Smooth muscle cell (in vitro differentiated cells): ENCODE results near the gene CDH4. TPM values are rescaled to one million over a fixed set of nuclear protein-coding genes. Genes with fewer than 3 reads are reported as not detected.

Experiments
- DNase-seq: peaks from one replicate; lab custom pipeline; 2025; ENCODE audit not compliant: unreplicated experiment; lab: John Stamatoyannopoulos, UW
- H2AFZ ChIP-seq: fragments of 200-600 bp; sonication (generic); 2 replicates; pipeline ENCODE4 v1.6.0; 2016; ENCODE audit warnings: antibody characterized with exemption, low read depth, mild to moderate bottlenecking
- H3F3A ChIP-seq: fragments of 200-600 bp; sonication (generic); 2 replicates; pipeline ENCODE4 v1.6.0; 2017; ENCODE audit warnings: antibody characterized with exemption, low read depth
- H3K27ac ChIP-seq: fragments of 200-600 bp; sonication (generic); 2 replicates; pipeline ENCODE4 v1.5.1; 2016; ENCODE audit warnings: low read depth, mild to moderate bottlenecking
- H3K27me3 ChIP-seq: fragments of 200-600 bp; sonication (generic); 2 replicates; pipeline ENCODE4 v1.6.1; 2016; ENCODE audit warnings: low read depth, mild to moderate bottlenecking
- H3K36me3 ChIP-seq: fragments of 200-600 bp; sonication (generic); 2 replicates; pipeline ENCODE4 v1.5.1; 2016; ENCODE audit warnings: low read depth
- H3K4me1 ChIP-seq: fragments of 200-600 bp; sonication (generic); 2 replicates; pipeline ENCODE4 v1.5.1; 2016; ENCODE audit warnings: low read depth
- H3K4me2 ChIP-seq: fragments of 200-600 bp; sonication (generic); 2 replicates; pipeline ENCODE4 v1.6.0; 2016; ENCODE audit warnings: mild to moderate bottlenecking
- H3K4me3 ChIP-seq: fragments of 200-600 bp; sonication (generic); 2 replicates; pipeline ENCODE4 v1.5.1; 2016; ENCODE audit warnings: mild to moderate bottlenecking
- H3K79me2 ChIP-seq: fragments of 200-600 bp; sonication (generic); 2 replicates; pipeline ENCODE4 v1.6.0; 2016; ENCODE audit warnings: low read depth, mild to moderate bottlenecking
- H3K9ac ChIP-seq: fragments of 200-600 bp; sonication (generic); 2 replicates; pipeline ENCODE4 v1.6.0; 2016; ENCODE audit warnings: low read depth
- H3K9me3 ChIP-seq: fragments of 200-600 bp; sonication (generic); replicated peaks from 2 replicates; pipeline ENCODE4 v1.5.1; 2016; ENCODE audit warnings: low read depth
- H4K20me1 ChIP-seq: fragments of 200-600 bp; sonication (generic); 2 replicates; pipeline ENCODE4 v1.6.0; 2016; ENCODE audit warnings: low read depth
- WGBS: methylation state at CpG from one replicate; pipeline ENCODE4 v1.1.7; 2016; ENCODE audit warnings: low lambda C conversion rate; 5-methylcytosine and 5-hydroxymethylcytosine counted together
- polyA plus RNA-seq: library from polyadenylated mRNA; unstranded; fragments of >200 nt; fragmentation: Nextera tagmentation; extraction: Ambion mirVana; gene quantifications from 2 replicates; pipeline ENCODE4 v1.2.1, GENCODE V29; 2016
- total RNA-seq: library from RNA; depleted of rRNA; stranded (reverse); fragments of >200 nt; gene quantifications from 2 replicates; pipeline ENCODE4 v1.2.3, GENCODE V29; 2014
- TF ChIP-seq, protein P1 (sequence below): fragments of 200-600 bp; sonication (generic); IDR thresholded peaks from 2 replicates; pipeline ENCODE4 v1.5.1; 2017; ENCODE audit warnings: borderline replicate concordance, mild to moderate bottlenecking, antibody characterized with exemption; ENCODE audit not compliant: insufficient read depth, poor library complexity, severe bottlenecking

The CDH4 gene
- total and polyA plus RNA-seq, 2 experiments from 2014 or later, result 0.03 to 0.04 TPM

DNA sequence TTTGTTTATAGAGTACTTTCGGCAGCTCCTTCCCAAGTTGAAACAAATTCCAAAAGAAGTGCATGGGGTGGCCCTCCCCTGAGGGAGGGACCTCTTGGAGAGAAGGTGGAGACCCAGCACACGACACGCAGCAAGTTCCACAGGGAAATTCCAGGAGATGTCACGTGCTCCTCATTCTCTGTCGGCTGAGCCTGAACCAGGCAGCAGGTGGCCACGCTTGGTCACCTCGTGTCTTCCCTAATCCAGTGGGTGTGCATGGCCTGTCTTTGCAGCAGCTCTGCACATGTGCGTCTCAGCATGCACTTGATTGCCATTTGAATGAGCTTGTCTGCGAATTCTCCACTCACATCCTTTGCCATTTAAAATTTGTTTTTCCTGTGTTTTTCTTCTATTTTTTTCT lies 357.4 kb downstream of the CDH4 start:
- Histone ChIP-seq H3K9ac (no peak overlapping the region), H4K20me1 (no peaks in the 10 kb centered on the region), H3K9me3 (no peaks in the 10 kb centered on the region), H3K27ac (no peak overlapping the region), H3K36me3 (no peaks in the 10 kb centered on the region), H3K4me1 (no peaks in the 10 kb centered on the region), H3K79me2 (no peaks in the 10 kb centered on the region), H2AFZ (no peak overlapping the region), H3K4me3 (no peak overlapping the region), H3K27me3 (no peaks in the 10 kb centered on the region), H3K4me2 (no peak overlapping the region), H3F3A (no peaks in the 10 kb centered on the region)
- WGBS, result 83% methylated on average over 9 of the region's 9 CpGs
- TF ChIP-seq, protein P1, sequence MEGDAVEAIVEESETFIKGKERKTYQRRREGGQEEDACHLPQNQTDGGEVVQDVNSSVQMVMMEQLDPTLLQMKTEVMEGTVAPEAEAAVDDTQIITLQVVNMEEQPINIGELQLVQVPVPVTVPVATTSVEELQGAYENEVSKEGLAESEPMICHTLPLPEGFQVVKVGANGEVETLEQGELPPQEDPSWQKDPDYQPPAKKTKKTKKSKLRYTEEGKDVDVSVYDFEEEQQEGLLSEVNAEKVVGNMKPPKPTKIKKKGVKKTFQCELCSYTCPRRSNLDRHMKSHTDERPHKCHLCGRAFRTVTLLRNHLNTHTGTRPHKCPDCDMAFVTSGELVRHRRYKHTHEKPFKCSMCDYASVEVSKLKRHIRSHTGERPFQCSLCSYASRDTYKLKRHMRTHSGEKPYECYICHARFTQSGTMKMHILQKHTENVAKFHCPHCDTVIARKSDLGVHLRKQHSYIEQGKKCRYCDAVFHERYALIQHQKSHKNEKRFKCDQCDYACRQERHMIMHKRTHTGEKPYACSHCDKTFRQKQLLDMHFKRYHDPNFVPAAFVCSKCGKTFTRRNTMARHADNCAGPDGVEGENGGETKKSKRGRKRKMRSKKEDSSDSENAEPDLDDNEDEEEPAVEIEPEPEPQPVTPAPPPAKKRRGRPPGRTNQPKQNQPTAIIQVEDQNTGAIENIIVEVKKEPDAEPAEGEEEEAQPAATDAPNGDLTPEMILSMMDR, result no peak
- DNase-seq, result no peak

DNA sequence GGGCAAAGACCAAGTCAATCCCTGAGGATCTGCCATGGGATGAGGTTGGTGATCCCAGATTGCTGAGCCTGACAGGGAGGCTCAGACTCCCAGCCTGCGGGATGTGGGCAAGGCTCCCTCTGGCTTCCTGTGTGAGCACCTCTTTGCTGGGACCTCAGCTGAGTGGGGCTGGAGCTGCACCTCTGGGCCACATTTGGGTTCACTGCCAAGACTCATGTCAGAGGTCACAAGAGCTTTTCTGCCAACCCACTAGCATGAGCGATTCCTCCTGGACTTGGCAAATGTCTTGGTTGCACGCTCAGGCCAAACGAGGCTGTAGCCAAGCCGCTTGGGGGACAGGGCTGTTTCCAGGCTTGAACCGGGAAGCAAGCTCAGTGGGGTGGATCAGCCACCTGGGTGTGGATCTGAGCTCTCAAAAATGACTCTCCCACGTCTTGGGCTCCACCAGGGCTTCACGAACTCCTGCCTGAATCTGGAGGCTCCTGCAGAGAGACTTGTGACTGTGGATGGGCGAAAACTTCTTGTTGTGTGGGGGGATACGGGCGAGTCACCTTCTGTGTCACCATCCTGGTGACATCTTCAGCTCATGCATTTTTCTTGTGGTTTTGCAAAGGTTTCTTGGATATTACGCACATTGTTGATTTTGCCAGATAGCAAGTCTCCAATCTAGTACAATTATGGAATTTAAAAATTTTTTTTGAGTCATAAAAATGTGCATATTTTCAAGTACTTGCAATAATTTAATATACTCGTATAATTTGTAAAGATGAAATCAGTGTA lies 359.5 kb downstream of the CDH4 start:
- H3K27me3 ChIP-seq, result no peaks in the 10 kb centered on the region
- H3K9ac ChIP-seq, result no peak overlapping the region
- WGBS, result 79% methylated on average over 13 of the region's 13 CpGs
- no peaks in the 10 kb centered on the region for H3K9me3 ChIP-seq
- H3K4me2 ChIP-seq, result no peak overlapping the region
- no peaks in the 10 kb centered on the region for H3K4me1 ChIP-seq
- no peak for DNase-seq
- H3K79me2 ChIP-seq, result no peaks in the 10 kb centered on the region
- TF ChIP-seq, protein P1, result no peak
- no peak overlapping the region for H2AFZ ChIP-seq
- no peaks in the 10 kb centered on the region for H3F3A ChIP-seq
- no peak overlapping the region for H3K27ac ChIP-seq
- H3K36me3 ChIP-seq, result no peaks in the 10 kb centered on the region
- H3K4me3 ChIP-seq, result no peak overlapping the region
- H4K20me1 ChIP-seq, result no peaks in the 10 kb centered on the region

GRCh38 chr20:61613917-61614705 lies 362.1 kb downstream of the CDH4 start:
- Histone ChIP-seq H3F3A (no peaks in the 10 kb centered on the region), H3K27ac (no peak overlapping the region), H3K27me3 (no peaks in the 10 kb centered on the region), H3K36me3 (no peaks in the 10 kb centered on the region), H3K4me1 (no peaks in the 10 kb centered on the region), H2AFZ (no peak overlapping the region), H3K4me3 (no peak overlapping the region), H4K20me1 (no peaks in the 10 kb centered on the region), H3K9me3 (no peaks in the 10 kb centered on the region), H3K4me2 (no peak overlapping the region), H3K79me2 (no peaks in the 10 kb centered on the region), H3K9ac (no peak overlapping the region)
- no peak for DNase-seq
- TF ChIP-seq, protein P1, result no peak
- 84% methylated on average over 13 of the region's 13 CpGs for WGBS
